Mucosa of descending colon (tissue), 3 donors: ENCODE measurements around the gene PDGFC. TPM values are rescaled to one million over a fixed set of nuclear protein-coding genes. Genes with fewer than 3 reads are reported as not detected.

ENCODE experiments used
- ATAC-seq: fragments of 200-7000 bp; cut with Tn5 transposase; one replicate; pipeline ENCODE4 v1.9.1; 2020; ENCODE audit warnings: mild to moderate bottlenecking, moderate library complexity
- DNase-seq, 3 donors: peaks; one replicate each; pipeline ENCODE4 v3.0.0-alpha.2; 2020
- H3K36me3 ChIP-seq: fragments of 200-600 bp; one replicate; pipeline ENCODE4 v1.8.0; 2021; ENCODE audit warnings: low read depth, mild to moderate bottlenecking
- H3K4me1 ChIP-seq: fragments of 200-600 bp; one replicate; pipeline ENCODE4 v1.8.0; 2021; ENCODE audit warnings: low read depth, mild to moderate bottlenecking
- H3K4me3 ChIP-seq: fragments of 200-600 bp; one replicate; pipeline ENCODE4 v1.8.0; 2021; ENCODE audit warnings: mild to moderate bottlenecking
- H3K9me3 ChIP-seq: fragments of 200-600 bp; one replicate; pipeline ENCODE4 v1.8.0; 2021; ENCODE audit warnings: mild to moderate bottlenecking
- CTCF ChIP-seq: fragments of 200-600 bp; IDR thresholded peaks from one replicate; pipeline ENCODE4 v1.8.0; 2022; ENCODE audit warnings: antibody characterized with exemption, mild to moderate bottlenecking
- intact Hi-C, 2 donors: fragments of 100-400 bp; cut with DNase I in 1 of 2; cut with micrococcal nuclease in 1 of 2; formaldehyde crosslinking; loops; one replicate each; pipeline versions ENCODE4 v1.11.0 to v1.11.1; 2022; cut with DNase I, micrococcal nuclease
- total RNA-seq, 3 donors: library from RNA; stranded (reverse); fragmentation: NEBNext Ultra II Directional in 2 of 3; extraction: Animal tissue kit (Norgen Biotek cat#: 25700) in 2 of 3; gene quantifications; one replicate each; pipeline versions ENCODE4 v1.2.1 to v1.2.4, GENCODE V29; 2021 to 2023
- donor health status: DM: no; HTN: no; CAD: no; lungs with moderate emphysema.
- donor health status: DM: no; HTN: no; CAD: no.
- donor health status: DM: no; HTN: yes; CAD: no.

Gene PDGFC
- total RNA-seq, 3 donors from 2014 or later = 3.9 to 27.9 (median 6.1) TPM

- ATAC-seq = no peak
- no peaks in the 10 kb centered on the region for H3K36me3 ChIP-seq
- H3K9me3 ChIP-seq = no peaks in the 10 kb centered on the region
- H3K4me3 ChIP-seq = no peak overlapping the region
- no peak for TF ChIP-seq CTCF
- no peaks in the 10 kb centered on the region for H3K4me1 ChIP-seq
- no peak for DNase-seq
- intact Hi-C loops = no loop called here
Observed at GRCh38 chr4:157013656-157014055, 42.1 kb upstream of the PDGFC start.

GRCh38 chr4:157012781-157013180, 41.2 kb upstream of the PDGFC start:
- intact Hi-C loops = no loop called here
- DNase-seq (no peak), ATAC-seq (no peak)
- Histone ChIP-seq H3K9me3 (no peaks in the 10 kb centered on the region), H3K4me1 (no peaks in the 10 kb centered on the region), H3K36me3 (no peaks in the 10 kb centered on the region), H3K4me3 (no peak overlapping the region)
- TF ChIP-seq CTCF = no peak

- intact Hi-C loops = no loop called here
- Histone ChIP-seq H3K4me3 (no peak overlapping the region), H3K4me1 (no peaks in the 10 kb centered on the region), H3K36me3 (no peaks in the 10 kb centered on the region), H3K9me3 (no peaks in the 10 kb centered on the region)
- TF ChIP-seq CTCF = no peak
- ATAC-seq = no peak
- no peak for DNase-seq
Observed at GRCh38 chr4:157012296-157012695, 40.7 kb upstream of the PDGFC start.

- H3K4me1 ChIP-seq = no peaks in the 10 kb centered on the region
- H3K9me3 ChIP-seq = no peaks in the 10 kb centered on the region
- H3K36me3 ChIP-seq = no peaks in the 10 kb centered on the region
- no peak for TF ChIP-seq CTCF
- ATAC-seq (no peak), DNase-seq (no peak)
- no peak overlapping the region for H3K4me3 ChIP-seq
- intact Hi-C loops = no loop called here
Observed at GRCh38 chr4:157010630-157011029, 39.0 kb upstream of the PDGFC start.

GRCh38 chr4:157005831-157006230, 34.2 kb upstream of the PDGFC start:
- TF ChIP-seq CTCF = no peak

GRCh38 chr4:157005193-157005592, 33.6 kb upstream of the PDGFC start:
- Histone ChIP-seq H3K4me3 (no peak overlapping the region), H3K36me3 (no peaks in the 10 kb centered on the region), H3K9me3 (no peaks in the 10 kb centered on the region), H3K4me1 (no peaks in the 10 kb centered on the region)
- ATAC-seq (no peak), DNase-seq (no peak)
- intact Hi-C loops = no loop called here
- TF ChIP-seq CTCF = no peak

More at GRCh38 chr4:157005831-157006230, 34.2 kb upstream of the PDGFC start:
- H3K4me1 ChIP-seq = no peaks in the 10 kb centered on the region
- H3K9me3 ChIP-seq = no peaks in the 10 kb centered on the region
- no peak overlapping the region for H3K4me3 ChIP-seq
- no peaks in the 10 kb centered on the region for H3K36me3 ChIP-seq
- no peak for ATAC-seq
- intact Hi-C loops = no loop called here
- no peak for DNase-seq
